ENCODE data around the gene HEG1.

HEG1 gene

GRCh38 chr3:125072301-125072700 lies 16.5 kb upstream of the HEG1 start:
- DNase-seq (ENCODE audit: low spot score): no peak

DNA sequence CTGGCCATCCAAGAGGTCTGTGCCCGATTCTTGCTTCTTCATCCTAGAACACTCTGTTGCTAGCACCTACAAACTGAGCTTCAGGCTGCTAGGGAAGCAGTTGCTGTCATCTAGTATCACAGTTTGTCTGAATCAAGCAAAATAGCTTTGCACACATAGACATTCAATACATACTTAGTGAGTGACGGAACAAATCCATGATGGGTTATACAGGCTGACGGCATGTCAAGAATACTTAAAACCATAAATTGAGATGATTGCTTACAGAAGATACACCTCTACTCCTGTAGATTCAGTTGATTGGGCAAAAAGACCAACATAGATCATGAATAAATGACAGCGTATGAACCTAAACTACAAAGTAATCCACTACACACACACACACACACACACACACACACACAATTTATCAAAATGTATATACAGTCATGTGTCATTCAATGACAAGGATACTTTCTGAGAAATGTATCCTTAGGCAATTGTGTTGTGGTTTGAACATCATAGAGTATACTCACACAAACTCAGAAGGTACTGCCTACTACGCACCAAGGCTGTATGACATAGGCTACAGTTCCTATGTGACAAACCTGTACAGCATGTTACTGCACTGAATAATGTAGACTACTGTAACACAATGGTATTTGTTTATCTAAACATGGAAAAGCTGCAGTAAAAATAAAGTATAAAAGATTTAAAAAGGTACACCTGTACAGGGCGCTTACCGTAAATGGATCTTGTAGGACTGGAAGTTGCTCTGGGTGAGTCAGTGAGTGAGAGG lies 14.4 kb upstream of the HEG1 start:
- no peak for DNase-seq (ENCODE audit: low spot score)

GRCh38 chr3:125069452-125069851 lies 13.7 kb upstream of the HEG1 start:
- no peak for DNase-seq (ENCODE audit: low spot score)

DNA sequence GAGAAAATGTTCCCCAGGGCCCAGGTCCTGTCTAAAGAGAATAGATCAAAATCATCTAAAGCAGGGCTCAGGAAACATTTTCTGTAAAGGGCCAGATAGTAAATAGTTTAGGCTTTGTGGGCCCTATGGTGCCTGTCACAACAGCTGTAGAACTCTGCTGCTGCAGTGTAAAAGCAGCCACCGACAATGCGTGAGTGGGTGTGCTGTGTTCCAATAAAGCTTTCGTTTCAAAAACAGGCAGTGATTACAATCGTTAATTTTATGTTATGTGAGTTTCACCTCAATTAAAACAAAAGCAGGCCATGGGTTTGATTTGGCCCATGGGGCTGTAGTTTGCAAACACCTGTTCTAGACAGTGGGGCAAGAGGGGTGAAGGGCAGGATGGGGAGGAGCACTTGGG lies 12.5 kb upstream of the HEG1 start:
- DNase-seq (ENCODE audit: low spot score): no peak

GRCh38 chr3:125067225-125067624 lies 11.4 kb upstream of the HEG1 start:
- DNase-seq (ENCODE audit: low spot score): no peak

DNA sequence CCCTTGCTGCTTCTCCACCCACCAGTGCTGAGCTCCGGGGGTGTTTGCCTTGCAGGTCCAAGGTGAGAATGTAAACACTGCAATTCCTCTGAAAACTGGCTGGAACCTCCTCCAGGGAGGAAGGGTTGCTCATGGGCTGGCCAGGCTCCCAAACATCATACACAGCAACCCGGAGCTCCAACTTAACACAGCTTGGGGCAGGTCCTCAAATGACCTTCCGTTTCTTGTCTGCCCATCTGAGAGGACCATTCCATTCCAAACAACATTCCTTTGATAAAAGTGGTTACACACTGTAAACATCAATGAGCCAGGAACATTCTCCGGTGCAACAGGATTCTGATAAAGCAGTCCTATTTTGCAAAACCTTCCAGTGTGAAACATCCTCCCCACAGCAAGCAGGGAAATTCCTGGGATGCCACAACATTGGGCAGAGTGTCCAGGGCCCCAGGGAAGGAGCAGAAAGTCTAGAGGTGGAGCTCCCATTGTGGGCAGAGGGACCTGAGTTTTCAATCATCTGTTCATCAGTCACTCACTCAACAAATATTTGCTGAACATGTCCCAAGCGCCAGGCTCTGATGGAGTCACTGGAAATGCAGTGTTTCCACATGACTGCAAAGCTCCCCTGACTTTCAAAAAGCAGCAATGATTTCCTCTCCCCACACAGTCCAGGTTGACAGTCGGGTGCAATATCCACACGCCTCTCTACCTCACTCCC lies 7.3 kb upstream of the HEG1 start:
- no peak for DNase-seq (ENCODE audit: low spot score)

DNA sequence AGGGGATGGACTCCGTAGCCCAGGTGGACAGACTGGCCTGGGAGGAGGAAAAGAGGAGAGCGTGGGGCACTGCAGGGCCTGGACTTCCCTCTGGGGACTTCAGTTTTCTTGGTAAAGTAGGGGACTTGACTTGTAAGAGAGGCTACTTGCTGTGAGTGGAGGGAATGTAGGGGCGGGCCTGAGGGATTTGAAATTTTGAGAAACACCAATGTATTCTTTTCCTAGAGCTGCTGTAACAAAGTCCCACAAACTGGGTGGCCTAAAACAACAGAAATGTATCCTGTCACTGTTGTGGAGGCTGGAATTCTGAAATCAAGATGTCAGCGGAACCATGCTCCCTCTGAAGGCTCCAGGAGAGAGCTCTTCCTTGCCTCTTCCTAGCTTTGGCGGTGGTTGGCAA lies 5.8 kb upstream of the HEG1 start:
- no peak for DNase-seq (ENCODE audit: low spot score)

- DNase-seq (ENCODE audit: low spot score): no peak
These were observed 5.4 kb upstream of the HEG1 start for GRCh38 chr3:125061170-125061569.

- DNase-seq (ENCODE audit: low spot score): no peak
These were observed 3.9 kb upstream of the HEG1 start for GRCh38 chr3:125059488-125060245.

- no peak for DNase-seq (ENCODE audit: low spot score)
These were observed 3.2 kb upstream of the HEG1 start for GRCh38 chr3:125058959-125059358.

- no peak for DNase-seq (ENCODE audit: low spot score)
These were observed 2.7 kb upstream of the HEG1 start for GRCh38 chr3:125058529-125058928.

GRCh38 chr3:125057186-125057850 lies 1.5 kb upstream of the HEG1 start:
- DNase-seq (ENCODE audit: low spot score): no peak

GRCh38 chr3:125055331-125055912 lies 375 bp downstream of the HEG1 start:
- no peak for DNase-seq (ENCODE audit: low spot score)

- no peak for DNase-seq (ENCODE audit: low spot score)
These were observed 1.1 kb downstream of the HEG1 start for GRCh38 chr3:125054449-125055329.

- no peak for DNase-seq (ENCODE audit: low spot score)
These were observed 1.7 kb downstream of the HEG1 start for GRCh38 chr3:125054062-125054448.

DNA sequence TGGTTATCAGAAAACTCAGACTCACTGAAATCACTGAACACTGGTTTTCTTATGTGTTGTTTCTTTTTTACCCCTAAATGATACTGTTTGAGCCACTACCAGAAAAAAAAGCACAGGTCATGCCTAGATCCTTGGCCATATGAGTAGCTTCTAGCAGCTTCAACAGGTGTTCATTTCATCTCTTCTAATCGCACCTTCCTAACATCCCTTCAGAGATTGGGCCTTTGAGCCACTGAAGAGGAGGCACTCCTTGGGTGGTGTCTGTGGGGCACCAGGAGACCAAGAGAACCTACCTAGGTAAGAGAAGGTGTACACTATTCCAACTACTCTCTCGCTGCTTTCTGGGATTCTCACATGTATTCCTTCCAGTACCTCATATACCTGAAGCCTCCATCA lies 2.5 kb downstream of the HEG1 start:
- DNase-seq (ENCODE audit: low spot score): no peak

DNA sequence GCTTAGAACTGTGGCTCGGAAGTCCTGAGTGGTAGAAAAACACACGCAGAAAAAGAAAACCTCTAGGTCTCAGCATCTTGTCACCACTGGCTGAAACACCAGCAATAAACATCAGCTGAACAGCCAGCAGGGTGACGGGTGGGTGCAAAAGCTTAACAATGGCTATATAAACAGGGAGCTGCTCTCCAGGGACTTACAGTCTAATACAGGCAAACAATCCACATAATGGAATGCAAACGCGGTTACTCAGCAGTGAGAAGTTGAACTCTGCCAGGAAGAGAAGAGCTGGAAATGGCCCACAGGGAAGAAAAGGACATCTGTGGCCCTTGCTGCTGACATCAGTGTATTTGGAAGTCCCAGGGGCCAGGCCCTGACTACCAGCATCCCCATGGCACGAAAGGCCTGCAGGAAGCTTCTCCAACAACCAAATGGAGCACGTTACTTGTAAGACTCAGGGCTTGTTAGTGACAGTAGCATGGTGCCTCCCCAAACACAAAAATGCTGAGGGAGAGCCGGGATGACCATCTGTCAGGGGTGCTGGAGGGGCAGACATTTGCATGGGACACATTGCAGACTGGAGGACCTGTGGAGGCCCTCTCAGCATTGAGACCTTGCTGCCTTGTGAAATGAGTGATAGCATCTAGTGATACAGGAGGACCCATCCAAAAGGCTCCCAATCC lies 3.0 kb downstream of the HEG1 start:
- DNase-seq (ENCODE audit: low spot score): no peak

- DNase-seq (ENCODE audit: low spot score): no peak
These were observed 3.8 kb downstream of the HEG1 start for GRCh38 chr3:125051715-125052581.

DNA sequence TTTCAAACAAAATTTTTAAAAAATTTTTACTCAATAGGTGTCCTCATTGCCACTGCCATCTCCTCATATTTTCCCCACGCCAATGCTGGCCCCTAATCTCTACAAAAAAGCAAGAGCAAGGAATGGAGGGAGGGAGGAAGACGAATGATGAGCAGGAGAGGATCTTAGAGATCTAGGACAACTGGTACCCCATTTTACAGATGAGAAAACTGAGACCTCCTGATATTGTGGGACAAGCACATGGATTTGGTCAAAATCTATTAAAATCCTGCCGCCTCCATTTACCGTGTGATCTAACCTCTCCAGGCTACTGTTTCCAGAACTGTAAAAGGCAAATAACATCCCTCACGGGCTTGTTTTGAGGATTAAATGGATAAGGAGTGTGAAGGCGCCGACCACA lies 4.6 kb downstream of the HEG1 start:
- DNase-seq (ENCODE audit: low spot score): no peak
